Kidney (tissue), 14 donors: Measurements from ENCODE around the gene CES1. TPM values are rescaled to one million over a fixed set of nuclear protein-coding genes. Genes with fewer than 3 reads are reported as not detected.

Source experiments
- DNase-seq, 5 donors: peaks; one replicate each; pipeline ENCODE4 v3.0.0-alpha.2; 2013 to 2020
- FAIRE-seq: peaks from 2 replicates; lab custom pipeline; 2012; peaks lifted over from hg19 to GRCh38; lab: Jason Lieb, UNC
- H3K27ac ChIP-seq, 2 donors: one replicate each; pipeline ENCODE4 v1.7.0; 2013; ENCODE audit warnings: low read depth in 2 of 2, low read length in 2 of 2, inconsistent platforms in 1 of 2
- H3K27me3 ChIP-seq: one replicate; pipeline ENCODE4 v1.7.1; 2013; ENCODE audit warnings: low read length, inconsistent platforms; ENCODE audit not compliant: control insufficient read depth, insufficient read depth
- H3K36me3 ChIP-seq, 3 donors: one replicate each; pipeline versions ENCODE4 v1.7.0 to v1.7.1; 2013; ENCODE audit warnings: low read length in 3 of 3, control low read depth in 1 of 3, inconsistent platforms in 1 of 3; ENCODE audit not compliant: insufficient read depth in 3 of 3, control insufficient read depth in 2 of 3
- H3K4me1 ChIP-seq, 3 donors: one replicate each; pipeline versions ENCODE4 v1.7.0 to v1.7.1; 2013; ENCODE audit warnings: low read length in 3 of 3, inconsistent platforms in 1 of 3, low read depth in 1 of 3; ENCODE audit not compliant: control insufficient read depth in 2 of 3, insufficient read depth in 2 of 3
- H3K4me3 ChIP-seq, 3 donors: one replicate each; pipeline versions ENCODE4 v1.7.0 to v1.8.1; 2013; ENCODE audit warnings: low read length in 3 of 3, control low read depth in 1 of 3, inconsistent platforms in 1 of 3
- H3K9ac ChIP-seq, 3 donors: one replicate each; pipeline versions ENCODE4 v1.7.0 to v1.7.1; 2013; ENCODE audit warnings: low read length in 3 of 3, control low read depth in 1 of 3, inconsistent platforms in 1 of 3
- H3K9me3 ChIP-seq, 3 donors: one replicate each; pipeline versions ENCODE4 v1.7.0 to v1.7.1; 2013; ENCODE audit warnings: low read length in 3 of 3, control low read depth in 1 of 3, inconsistent platforms in 1 of 3; ENCODE audit not compliant: control insufficient read depth in 2 of 3, insufficient read depth in 1 of 3
- intact Hi-C: fragments of 100-400 bp; cut with DNase I; formaldehyde crosslinking; loops from one replicate; pipeline ENCODE4 v1.11.1; 2022
- polyA plus RNA-seq: library from polyadenylated mRNA; stranded (reverse); fragments of 350-450 nt; fragmentation: Illumina TruSeq; extraction: RNeasy Lipid Tissue Mini Kit (QIAGEN cat#74804); gene quantifications from one replicate; pipeline ENCODE4 v1.2.3, GENCODE V29; 2014; ENCODE audit warnings: low read depth, low replicate concordance; ENCODE audit not compliant: insufficient read depth
- total RNA-seq: library from RNA; stranded (reverse); fragmentation: NEBNext Ultra II Directional; extraction: Animal tissue kit (Norgen Biotek cat#: 25700); gene quantifications from one replicate; pipeline ENCODE4 v1.2.1, GENCODE V29; 2021
- TF ChIP-seq, protein P1 (sequence below): IDR thresholded peaks from 3 replicates; pipeline ENCODE4 v1.5.1; 2012; ENCODE audit warnings: mild to moderate bottlenecking, moderate library complexity, borderline replicate concordance; ENCODE audit not compliant: insufficient read depth; ENCODE audit errors: extremely low read depth
- donor health status: control.
- donor health status: control.
- donor health status: control.
- donor health status: control.
- donor health status: control.
- donor health status: DM: yes; HTN: yes; CAD: no.
- donor health status: Normal renal cell carcinoma (clear cell type).

Gene CES1
- total and polyA plus RNA-seq, 2 donors from 2014 or later, result 5.9 to 11.9 TPM

DNA sequence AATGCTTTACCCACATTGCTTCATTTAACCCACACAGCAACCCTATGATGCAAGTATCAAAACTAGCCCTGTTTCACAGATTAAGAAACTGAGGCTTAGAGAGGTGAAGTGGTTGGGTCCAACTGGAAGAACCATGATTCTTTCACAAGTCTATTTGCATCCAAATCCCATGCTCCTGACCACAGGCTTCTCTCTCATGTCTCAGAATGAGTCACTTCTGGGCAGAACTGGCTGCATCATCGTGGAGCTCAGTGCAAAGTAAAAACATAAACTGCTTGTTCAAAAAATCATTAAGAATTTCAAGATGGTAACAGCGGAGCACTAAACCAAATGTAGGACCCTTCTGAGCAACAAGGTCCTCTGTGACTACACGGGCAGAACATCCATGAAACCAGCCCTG is 20.2 kb upstream of the CES1 start:
- no peak overlapping the region for H3K4me3 ChIP-seq
- H3K27ac ChIP-seq, result no peak overlapping the region
- H3K9me3 ChIP-seq, result no peaks in the 10 kb centered on the region

DNA sequence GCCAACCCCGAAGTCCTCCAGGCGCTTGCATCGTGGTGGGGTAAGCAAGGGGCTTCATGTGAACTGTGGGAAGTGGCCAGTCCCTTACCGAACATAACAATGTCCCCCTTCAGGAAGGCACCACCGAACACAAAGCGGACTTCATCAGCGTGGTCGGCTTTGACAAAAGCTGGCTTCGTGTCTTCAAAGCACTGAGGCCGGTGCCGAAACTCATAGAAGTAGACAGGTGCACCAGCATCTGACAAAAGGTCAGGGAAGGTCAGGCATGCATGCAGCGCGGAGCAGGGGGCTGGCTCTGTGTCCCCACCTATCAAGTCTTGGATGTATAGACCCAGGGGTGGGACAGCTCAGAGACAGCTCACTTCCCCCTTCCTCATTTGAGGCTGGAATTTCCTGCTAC is 16.6 kb upstream of the CES1 start:
- no peak overlapping the region for H3K9ac ChIP-seq
- no peak for FAIRE-seq
- no peaks in the 10 kb centered on the region for H3K36me3 ChIP-seq
- no peaks in the 10 kb centered on the region for H3K4me1 ChIP-seq
- TF ChIP-seq, protein P1, sequence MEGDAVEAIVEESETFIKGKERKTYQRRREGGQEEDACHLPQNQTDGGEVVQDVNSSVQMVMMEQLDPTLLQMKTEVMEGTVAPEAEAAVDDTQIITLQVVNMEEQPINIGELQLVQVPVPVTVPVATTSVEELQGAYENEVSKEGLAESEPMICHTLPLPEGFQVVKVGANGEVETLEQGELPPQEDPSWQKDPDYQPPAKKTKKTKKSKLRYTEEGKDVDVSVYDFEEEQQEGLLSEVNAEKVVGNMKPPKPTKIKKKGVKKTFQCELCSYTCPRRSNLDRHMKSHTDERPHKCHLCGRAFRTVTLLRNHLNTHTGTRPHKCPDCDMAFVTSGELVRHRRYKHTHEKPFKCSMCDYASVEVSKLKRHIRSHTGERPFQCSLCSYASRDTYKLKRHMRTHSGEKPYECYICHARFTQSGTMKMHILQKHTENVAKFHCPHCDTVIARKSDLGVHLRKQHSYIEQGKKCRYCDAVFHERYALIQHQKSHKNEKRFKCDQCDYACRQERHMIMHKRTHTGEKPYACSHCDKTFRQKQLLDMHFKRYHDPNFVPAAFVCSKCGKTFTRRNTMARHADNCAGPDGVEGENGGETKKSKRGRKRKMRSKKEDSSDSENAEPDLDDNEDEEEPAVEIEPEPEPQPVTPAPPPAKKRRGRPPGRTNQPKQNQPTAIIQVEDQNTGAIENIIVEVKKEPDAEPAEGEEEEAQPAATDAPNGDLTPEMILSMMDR, result no peak
- H3K27ac ChIP-seq, result no peak overlapping the region
- no peak for DNase-seq
- H3K9me3 ChIP-seq, result no peaks in the 10 kb centered on the region
- intact Hi-C loops, result loop anchor here (10.0 kb wide), 1 partner anchor 385 kb away; no protein-coding TSS in a partner anchor
- no peaks in the 10 kb centered on the region for H3K27me3 ChIP-seq
- no peak overlapping the region for H3K4me3 ChIP-seq

More for the DNA sequence above, 20.2 kb upstream of the CES1 start:
- intact Hi-C loops, result no loop called here
- DNase-seq (no peak), FAIRE-seq (no peak)
- H3K4me1 ChIP-seq, result no peaks in the 10 kb centered on the region
- no peak overlapping the region for H3K9ac ChIP-seq
- H3K36me3 ChIP-seq, result no peaks in the 10 kb centered on the region
- H3K27me3 ChIP-seq, result no peaks in the 10 kb centered on the region
- TF ChIP-seq, protein P1, result no peak

DNA sequence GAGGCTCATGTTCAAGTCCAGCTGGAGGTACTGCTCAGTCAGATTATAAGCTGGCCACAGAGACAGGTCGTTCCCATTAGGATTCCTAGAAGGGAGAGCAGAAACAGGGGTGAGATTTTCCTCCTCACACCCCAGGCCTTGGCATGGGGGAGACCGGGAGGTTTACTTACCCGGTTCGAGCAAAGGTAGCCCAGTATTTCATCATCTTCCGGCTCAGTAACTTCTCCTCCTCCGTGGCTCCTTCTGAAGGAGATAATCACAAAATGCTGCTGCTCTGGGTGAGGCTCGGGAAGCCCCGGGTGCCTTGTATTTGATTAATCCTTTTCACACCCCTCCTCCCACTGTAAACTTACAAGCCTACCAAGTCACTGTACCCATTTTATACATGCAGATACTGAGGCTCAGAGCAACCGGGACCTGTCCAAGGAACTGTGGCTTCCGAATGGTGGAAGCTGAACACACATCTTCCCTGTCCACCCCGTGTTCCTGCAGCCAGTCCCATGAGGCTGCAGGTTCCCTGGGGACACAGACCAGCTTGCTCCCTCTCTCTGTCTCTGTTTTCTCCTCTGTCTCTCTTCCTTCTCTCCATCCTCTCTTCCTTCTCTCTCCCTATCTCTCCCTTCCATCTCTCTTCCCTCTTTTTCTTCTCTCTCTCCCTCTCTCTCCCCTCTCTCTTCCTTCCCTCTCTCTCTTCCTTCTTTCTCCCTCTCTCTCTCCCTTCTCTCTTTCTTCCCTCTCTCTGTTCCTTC is 13.9 kb upstream of the CES1 start:
- H3K9ac ChIP-seq, result no peak overlapping the region
- no peaks in the 10 kb centered on the region for H3K9me3 ChIP-seq
- H3K4me3 ChIP-seq, result no peak overlapping the region
- TF ChIP-seq, protein P1, result no peak
- no peak overlapping the region for H3K27ac ChIP-seq
- no peaks in the 10 kb centered on the region for H3K36me3 ChIP-seq
- no peaks in the 10 kb centered on the region for H3K4me1 ChIP-seq
- no peak for FAIRE-seq
- H3K27me3 ChIP-seq, result no peaks in the 10 kb centered on the region
- intact Hi-C loops, result loop anchor here (10.0 kb wide), 1 partner anchor 382 kb away; no protein-coding TSS in a partner anchor
- no peak for DNase-seq
